HepG2 (cell line): Measurements from ENCODE around the gene EVC. TPM values are rescaled to one million over a fixed set of nuclear protein-coding genes. Genes with fewer than 3 reads are reported as not detected.

Experiments used
- ATAC-seq: fragments of 200-7000 bp; cut with Tn5 transposase; 3 replicates; pipeline ENCODE4 v1.9.1; 2020; ENCODE audit warnings: mild to moderate bottlenecking, moderate library complexity
- BruUV-seq: library from RNA; stranded (reverse); fragments of 400-500 nt; replicated peaks from 2 replicates; lab custom pipeline; 2021; lab: Mats Ljungman, UMichigan
- CTCF ChIA-PET: fragments of 300-600 bp; formaldehyde crosslinking; extraction: SDS; loops from one replicate; lab custom pipeline; 2021; ENCODE audit warnings: low total read pairs, inconsistent platforms, low intra/inter-chr PET ratio; lab: Yijun Ruan, JAX
- POLR2A ChIA-PET: fragments of 350-600 bp; sonication (Branson Sonifier 250); formaldehyde crosslinking; loops from one replicate; lab custom pipeline; 2020; ENCODE audit warnings: antibody characterized with exemption, inconsistent platforms; lab: Yijun Ruan, JAX
- DNase-seq: peaks from one replicate; pipeline ENCODE4 v3.0.0-alpha.2; 2015; ENCODE audit warnings: low spot score
- FAIRE-seq: peaks from 3 replicates; lab custom pipeline; 2011; peaks lifted over from hg19 to GRCh38; lab: Jason Lieb, UNC
- H2AFZ ChIP-seq: one replicate; pipeline ENCODE4 v1.6.1; 2011; ENCODE audit warnings: low read length, inconsistent platforms
- H3K27ac ChIP-seq: fragments of 300-600 bp; 3 replicates; pipeline ENCODE4 v1.8.0; 2011; ENCODE audit warnings: mixed run types, mild to moderate bottlenecking, mixed read lengths, low read length, inconsistent platforms; ENCODE audit not compliant: insufficient read depth; ENCODE audit errors: extremely low read length
- H3K27me3 ChIP-seq, 2 experiments: fragments of 200-600 bp in 1 of 2; 2 replicates in 1 of 2; 3 replicates in 1 of 2; pipeline versions ENCODE4 v1.6.0 to v1.8.0; 2011; ENCODE audit warnings: low read length in 2 of 2, mild to moderate bottlenecking in 2 of 2, moderate library complexity in 2 of 2, inconsistent platforms in 1 of 2; ENCODE audit not compliant: insufficient read depth in 2 of 2, control insufficient read depth in 1 of 2
- H3K36me3 ChIP-seq, 2 experiments: fragments of 200-600 bp in 1 of 2; replicated peaks in 1 of 2; 2 replicates in 1 of 2; 3 replicates in 1 of 2; pipeline versions ENCODE4 v1.5.1 to v1.8.0; 2011; ENCODE audit warnings: low read length in 2 of 2, inconsistent platforms in 1 of 2; ENCODE audit not compliant: insufficient read depth in 2 of 2, control insufficient read depth in 1 of 2
- H3K4me1 ChIP-seq: 2 replicates; pipeline ENCODE4 v1.5.1; 2012; ENCODE audit warnings: low read length, inconsistent platforms; ENCODE audit not compliant: insufficient read depth
- H3K4me2 ChIP-seq: 2 replicates; pipeline ENCODE4 v1.6.0; 2011; ENCODE audit warnings: low read depth, low read length, inconsistent platforms
- H3K4me3 ChIP-seq, 3 experiments: fragments of 200-600 bp in 1 of 3; sonication (generic), shearing (Covaris generic) in 1 of 3; replicated peaks in 1 of 3; 2 replicates each; pipeline ENCODE4 v1.5.1; 2011 to 2016; ENCODE audit warnings: low read length in 3 of 3, inconsistent platforms in 2 of 3, low read depth in 2 of 3, mild to moderate bottlenecking in 2 of 3, control low read depth in 1 of 3, mixed read lengths in 1 of 3; ENCODE audit not compliant: insufficient read depth in 1 of 3
- H3K79me2 ChIP-seq: one replicate; pipeline ENCODE4 v1.6.1; 2011; ENCODE audit warnings: low read length, inconsistent platforms; ENCODE audit not compliant: insufficient read depth
- H3K9ac ChIP-seq: 2 replicates; pipeline ENCODE4 v1.6.0; 2011; ENCODE audit warnings: mild to moderate bottlenecking, low read depth, low read length, inconsistent platforms; ENCODE audit not compliant: insufficient read depth
- H3K9me3 ChIP-seq: 2 replicates; pipeline ENCODE4 v1.5.1; 2012; ENCODE audit warnings: mild to moderate bottlenecking, low read length
- H4K20me1 ChIP-seq: 2 replicates; pipeline ENCODE4 v1.6.0; 2011; ENCODE audit warnings: inconsistent platforms, mild to moderate bottlenecking, low read length, moderate library complexity; ENCODE audit not compliant: insufficient read depth
- MNT ChIP-seq: fragments of 450-650 bp; IDR thresholded peaks from 2 replicates; pipeline ENCODE4 v1.6.1; 2016
- PBX3 ChIP-seq: sonication (generic); formaldehyde crosslinking; IDR thresholded peaks from 2 replicates; pipeline ENCODE4 v1.8.1; 2023; ENCODE audit warnings: missing genetic modification reagents, inconsistent platforms, borderline replicate concordance
- SIN3B ChIP-seq: fragments of 150-350 bp; IDR thresholded peaks from 2 replicates; pipeline ENCODE4 v1.6.1; 2014; ENCODE audit warnings: low read length
- ZNF605 ChIP-seq: sonication (generic); formaldehyde crosslinking; IDR thresholded peaks from 2 replicates; pipeline ENCODE4 v1.8.0; 2022; ENCODE audit warnings: mild to moderate bottlenecking, missing genetic modification reagents
- ZNF646 ChIP-seq: sonication (generic); formaldehyde crosslinking; IDR thresholded peaks from 2 replicates; pipeline ENCODE4 v1.9.0; 2021; ENCODE audit warnings: mild to moderate bottlenecking, missing genetic modification reagents
- WGBS: methylation state at CpG from one replicate; pipeline ENCODE4 v1.1.6; 2017; ENCODE audit warnings: low lambda C conversion rate; 5-methylcytosine and 5-hydroxymethylcytosine counted together
- in situ Hi-C: cut with HindIII; loops from 2 replicates; pipeline ENCODE4 v1.10.0; 2017; ENCODE audit warnings: low pct_unique_long_range_greater_than_20kb; ENCODE audit not compliant: extremely low pct_ligation_motif_present
- intact Hi-C: fragments of 100-400 bp; cut with micrococcal nuclease; formaldehyde crosslinking; loops from one replicate; pipeline ENCODE4 v1.10.0; 2022; ENCODE audit not compliant: unreplicated experiment
- polyA plus RNA-seq, 8 experiments: library from polyadenylated mRNA; depleted of rRNA in 3 of 8; stranded (reverse) in 7 of 8; unstranded in 1 of 8; fragments of >200 nt; fragmentation: Illumina TruSeq in 4 of 8; extraction: Trizol in 4 of 8; gene quantifications; 2 replicates each; pipeline versions ENCODE4 v1.2.1 to v1.2.3, GENCODE V29; 2011 to 2016; ENCODE audit warnings: low read depth in 4 of 8, missing spikeins in 1 of 8, mixed read lengths in 1 of 8; ENCODE audit not compliant: insufficient read depth in 1 of 8
- total RNA-seq, 5 experiments: library from RNA; depleted of rRNA; stranded (reverse); fragments of >200 nt; fragmentation: Illumina TruSeq; extraction: Trizol; gene quantifications; 2 replicates each; pipeline ENCODE4 v1.2.3, GENCODE V29; 2016; ENCODE audit warnings: low read depth in 1 of 5

EVC gene
- total and polyA plus RNA-seq, 2 of the 13 experiments (the other 11 are each of a cell fraction or from before 2014, with no cell fraction given) = 3.1 to 4.9 TPM

- 28% methylated on average over 6 of the region's 6 CpGs for WGBS
- FAIRE-seq = no peak
Measured at GRCh38 chr4:5686338-5686737, 24.7 kb upstream of the EVC start.

GRCh38 chr4:5689065-5689464 is 21.9 kb upstream of the EVC start:
- CTCF ChIA-PET = no interaction called here
- in situ Hi-C loops (no loop called here), intact Hi-C loops (no loop called here)
- H2AFZ ChIP-seq = no peak overlapping the region
- H3K4me1 ChIP-seq = no peaks in the 10 kb centered on the region
- no peaks in the 10 kb centered on the region for H3K36me3 ChIP-seq
- no peak overlapping the region for H3K4me2 ChIP-seq
- POLR2A ChIA-PET = no interaction called here
- DNase-seq (no peak), ATAC-seq (no peak), FAIRE-seq (no peak)
- no peak overlapping the region for H3K27ac ChIP-seq
- H4K20me1 ChIP-seq = no peaks in the 10 kb centered on the region
- 21% methylated on average over 7 of the region's 8 CpGs for WGBS
- H3K27me3 ChIP-seq = peaks cover 0 to 6% of the 10 kb centered on the region in 2 experiments; a peak in 2 of 5 replicates
- no peaks in the 10 kb centered on the region for H3K79me2 ChIP-seq
- H3K9me3 ChIP-seq = no peaks in the 10 kb centered on the region
- H3K9ac ChIP-seq = no peak overlapping the region
- no peak overlapping the region for H3K4me3 ChIP-seq
- no TSS peak for BruUV-seq
- TF ChIP-seq SIN3B (no peak), ZNF646 (CRISPR knock-in tag) (no peak), PBX3 (CRISPR knock-in tag) (no peak)

More at GRCh38 chr4:5686338-5686737, 24.7 kb upstream of the EVC start:
- H3K9ac ChIP-seq = no peak overlapping the region
- POLR2A ChIA-PET = no interaction called here
- H2AFZ ChIP-seq = no peak overlapping the region
- no peaks in the 10 kb centered on the region for H4K20me1 ChIP-seq
- no peaks in the 10 kb centered on the region for H3K9me3 ChIP-seq
- H3K27me3 ChIP-seq = peaks cover 0 to 6% of the 10 kb centered on the region in 2 experiments; a peak in 2 of 5 replicates
- CTCF ChIA-PET = no interaction called here
- no peak overlapping the region for H3K4me2 ChIP-seq
- no TSS peak for BruUV-seq
- TF ChIP-seq MNT = peak; percentile 63
- no peak for TF ChIP-seq ZNF605 (CRISPR knock-in tag)
- in situ Hi-C loops = no loop called here
- no peak for ATAC-seq
- no peak overlapping the region for H3K4me3 ChIP-seq
- no peaks in the 10 kb centered on the region for H3K79me2 ChIP-seq
- intact Hi-C loops = no loop called here
- DNase-seq = no peak
- no peak overlapping the region for H3K27ac ChIP-seq
- H3K36me3 ChIP-seq = no peaks in the 10 kb centered on the region
- H3K4me1 ChIP-seq = no peaks in the 10 kb centered on the region
